Heart right ventricle (tissue), 16 donors: ENCODE measurements around the gene TMEM198. TPM values are rescaled to one million over a fixed set of nuclear protein-coding genes. Genes with fewer than 3 reads are reported as not detected.

Experiments used
- ATAC-seq, 8 donors: fragments of 200-7000 bp; cut with Tn5 transposase; one replicate each; pipeline ENCODE4 v1.9.1; 2020; ENCODE audit warnings: mild to moderate bottlenecking in 8 of 8, moderate library complexity in 8 of 8, moderate number of reproducible peaks in 1 of 8
- DNase-seq, 2 donors: peaks; one replicate each; pipeline ENCODE4 v3.0.0-alpha.2; 2020
- H3K27ac ChIP-seq, 10 donors: fragments of 200-600 bp; sonication (generic) in 2 of 10; one replicate each; pipeline versions ENCODE4 v1.5.0 to v1.8.0; 2020 to 2022; ENCODE audit warnings: mild to moderate bottlenecking in 3 of 10
- H3K27me3 ChIP-seq, 7 donors: fragments of 200-600 bp; one replicate each; pipeline ENCODE4 v1.8.0; 2021 to 2022; ENCODE audit warnings: mild to moderate bottlenecking in 2 of 7
- H3K36me3 ChIP-seq, 9 donors: fragments of 200-600 bp; sonication (generic) in 1 of 9; one replicate each; pipeline versions ENCODE4 v1.5.0 to v1.8.0; 2020 to 2022; ENCODE audit warnings: mild to moderate bottlenecking in 2 of 9
- H3K4me1 ChIP-seq, 9 donors: fragments of 200-600 bp; sonication (generic) in 1 of 9; one replicate each; pipeline versions ENCODE4 v1.5.0 to v1.8.0; 2020 to 2022; ENCODE audit warnings: mild to moderate bottlenecking in 4 of 9
- H3K4me3 ChIP-seq, 10 donors: fragments of 200-600 bp; sonication (generic) in 2 of 10; one replicate each; pipeline versions ENCODE4 v1.5.0 to v1.8.0; 2020 to 2022; ENCODE audit warnings: mild to moderate bottlenecking in 7 of 10, moderate library complexity in 2 of 10
- H3K9me3 ChIP-seq, 11 donors: fragments of 200-600 bp in 10 of 11; sonication (generic) in 2 of 11; one replicate each; pipeline versions ENCODE4 v1.5.0 to v1.8.0; 2013 to 2022; ENCODE audit warnings: mild to moderate bottlenecking in 2 of 11, control low read depth in 1 of 11, moderate library complexity in 1 of 11
- CTCF ChIP-seq, 9 donors: fragments of 200-600 bp; sonication (generic) in 2 of 9; IDR thresholded peaks; one replicate each; pipeline versions ENCODE4 v1.5.0 to v1.8.0; 2021 to 2022; ENCODE audit warnings: antibody characterized with exemption in 9 of 9, mild to moderate bottlenecking in 5 of 9, moderate library complexity in 1 of 9
- WGBS, 2 donors: extraction: QIAGEN DNeasy Blood & Tissue Kit; methylation state at CpG; one replicate each; pipeline ENCODE4 v1.1.7; 2013; ENCODE audit warnings: inconsistent platforms in 1 of 2; 5-methylcytosine and 5-hydroxymethylcytosine counted together
- intact Hi-C, 10 donors: fragments of 100-400 bp; cut with DNase I; formaldehyde crosslinking; loops; one replicate each; pipeline versions ENCODE4 v1.11.1 to v1.14.2; 2022
- polyA plus RNA-seq, 2 donors: library from polyadenylated mRNA; stranded (reverse); fragments of 200-250 nt; gene quantifications; one replicate each; pipeline ENCODE4 v1.2.3, GENCODE V29; 2013
- total RNA-seq, 10 donors: library from RNA; stranded (reverse); fragmentation: NEBNext Ultra II Directional in 3 of 10; extraction: Animal tissue kit (Norgen Biotek cat#: 25700) in 3 of 10; gene quantifications; one replicate each; pipeline versions ENCODE4 v1.2.1 to v1.2.4, GENCODE V29; 2021 to 2023
- donor health status: Arrhythmogenic right ventricular cardiomyopathy.
- donor health status: ischemic (EF 13 %, LVEDD 7.1; RV severe dilation, severe dysfunction).
- donor health status: healthy with polysubstance abuse.
- donor health status: DM: no; HTN: yes; CAD: no.
- donor health status: DM: no; HTN: no; CAD: no.
- donor health status: ischemic (EF 25% LVEDD 6.9; RV normal size, moderate dysfunction).
- donor health status: ischemic (EF 25% LVEDD 5.7; RV mildly dilated, moderate dysfunction).
- donor health status: healthy.
- donor health status: DM: yes; HTN: yes; CAD: no.
- donor health status: Ischemic cardiomyopathy.
- donor health status: ischemic (EF 35%, LVEDD 5.7; RV mildly dilated, moderate dysfunction).
- donor health status: nonischemic (EF 11% LVEDD 7.7; RV severe dilation, severe dysfunction).
- donor health status: DM: yes; HTN: yes; CAD: no.
- donor health status: PGD.
- donor health status: ischemic (EF 29% LVEDD 5.4; RV normal size, mild dysfunction).
- donor health status: nonischemic (EF 23%, LVEDD 6.1; RV moderate dilation, normal function).

The TMEM198 gene
- total and polyA plus RNA-seq, 12 donors = 0.59 to 10.7 (median 1.9) TPM

GRCh38 chr2:219565130-219566080 is 21.6 kb downstream of the TMEM198 start:
- 64 to 73% methylated on average over 21 of the region's 21 CpGs for WGBS, 2 donors
- no peak for ATAC-seq
- TF ChIP-seq CTCF (IDR thresholded peaks at IDR 0.05) = no peak

GRCh38 chr2:219566640-219567039 is 22.8 kb downstream of the TMEM198 start:
- no peak for DNase-seq
- no peak for ATAC-seq
- Histone ChIP-seq H3K36me3 (peaks cover 0 to 73% (median 12%) of the 10 kb centered on the region in 9 donors), H3K27me3 (peaks cover 0 to 28% (median 0%) of the 10 kb centered on the region in 7 donors), H3K9me3 (no peaks in the 10 kb centered on the region), H3K4me3 (no peak overlapping the region), H3K4me1 (peaks cover 2 to 33% (median 13%) of the 10 kb centered on the region in 9 donors), H3K27ac (no peak overlapping the region)
- TF ChIP-seq CTCF (IDR thresholded peaks at IDR 0.05) = no peak
- WGBS, 2 donors = 86 to 89% methylated on average over 11 of the region's 11 CpGs
- intact Hi-C loops = loop anchor here in 2 of 10 donors (5.0 to 10.0 kb wide), 2 partner anchors 61 to 68 kb away; partner anchors contain the start of gene SLC4A3 (in 1 of the 2)

More at GRCh38 chr2:219565130-219566080, 21.6 kb downstream of the TMEM198 start:
- DNase-seq = no peak
- Histone ChIP-seq H3K36me3 (peaks cover 0 to 74% (median 12%) of the 10 kb centered on the region in 9 donors), H3K4me1 (peaks cover 2 to 42% (median 11%) of the 10 kb centered on the region in 9 donors), H3K9me3 (no peaks in the 10 kb centered on the region), H3K27ac (no peak overlapping the region), H3K27me3 (peaks cover 0 to 17% (median 0%) of the 10 kb centered on the region in 7 donors), H3K4me3 (no peak overlapping the region)
- intact Hi-C loops = loop anchor here in 2 of 10 donors (5.0 to 10.0 kb wide), 2 partner anchors 62 to 69 kb away; partner anchors contain the start of gene SLC4A3 (in 1 of the 2)

- peaks cover 0 to 68% (median 12%) of the 10 kb centered on the region in 9 donors for H3K36me3 ChIP-seq
- TF ChIP-seq CTCF (IDR thresholded peaks at IDR 0.05) = no peak
- DNase-seq (peak in 1 of 2 donors; percentile 13), ATAC-seq (no peak)
- intact Hi-C loops = loop anchor here in 2 of 10 donors (5.0 to 10.0 kb wide), 2 partner anchors 60 to 68 kb away; partner anchors contain the start of gene SLC4A3 (in 1 of the 2)
- no peak overlapping the region for H3K27ac ChIP-seq
- peaks cover 0 to 31% (median 0%) of the 10 kb centered on the region in 7 donors for H3K27me3 ChIP-seq
- no peak overlapping the region for H3K4me3 ChIP-seq
- H3K4me1 ChIP-seq = peaks cover 2 to 33% (median 13%) of the 10 kb centered on the region in 9 donors
- no peaks in the 10 kb centered on the region for H3K9me3 ChIP-seq
- WGBS, 2 donors = 90 to 94% methylated on average over 18 of the region's 18 CpGs
Observed at GRCh38 chr2:219567131-219567530, 23.3 kb downstream of the TMEM198 start.

- peaks cover 0 to 61% (median 12%) of the 10 kb centered on the region in 9 donors for H3K36me3 ChIP-seq
- H3K4me1 ChIP-seq = peaks cover 2 to 34% (median 13%) of the 10 kb centered on the region in 9 donors
- ATAC-seq = no peak
- peaks cover 0 to 38% (median 0%) of the 10 kb centered on the region in 7 donors for H3K27me3 ChIP-seq
- WGBS, 2 donors = 81 to 87% methylated on average over 35 of the region's 35 CpGs
- intact Hi-C loops = loop anchor here in 2 of 10 donors (5.0 to 10.0 kb wide), 2 partner anchors 59 to 67 kb away; partner anchors contain the start of gene SLC4A3 (in 1 of the 2)
- H3K4me3 ChIP-seq = no peak overlapping the region
- DNase-seq = no peak
- H3K9me3 ChIP-seq = no peaks in the 10 kb centered on the region
- H3K27ac ChIP-seq = no peak overlapping the region
- TF ChIP-seq CTCF (IDR thresholded peaks at IDR 0.05) = no peak
Observed at GRCh38 chr2:219567791-219568361, 24.0 kb downstream of the TMEM198 start.
